NCI-H2081 treated with DMSO at 0.1 percent for 48 hours (cell line): ENCODE data around the gene FLRT2.

ENCODE experiments used
- DNase-seq: peaks from one replicate; lab custom pipeline; 2025; lab: John Stamatoyannopoulos, UW

The FLRT2 gene

DNA sequence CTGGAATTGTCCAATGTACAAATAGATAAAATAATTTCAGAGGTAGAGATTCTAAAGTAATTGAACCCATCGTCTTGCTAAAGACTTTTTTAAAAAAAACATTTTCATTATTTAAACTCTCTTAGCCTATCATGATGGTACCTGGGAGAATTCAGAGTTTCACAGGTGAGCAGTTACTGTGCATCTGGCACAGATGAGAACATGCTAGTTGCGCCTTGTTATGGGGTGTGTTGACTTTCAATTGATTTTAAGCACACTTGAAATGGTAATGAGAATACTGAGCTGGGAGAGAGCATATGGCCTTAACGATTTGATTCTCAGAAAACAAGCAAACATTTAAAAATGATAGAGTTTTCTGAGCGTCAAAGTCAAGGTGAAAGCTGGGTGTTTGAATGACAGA is 66.6 kb downstream of the FLRT2 start:
- no peak for DNase-seq

DNA sequence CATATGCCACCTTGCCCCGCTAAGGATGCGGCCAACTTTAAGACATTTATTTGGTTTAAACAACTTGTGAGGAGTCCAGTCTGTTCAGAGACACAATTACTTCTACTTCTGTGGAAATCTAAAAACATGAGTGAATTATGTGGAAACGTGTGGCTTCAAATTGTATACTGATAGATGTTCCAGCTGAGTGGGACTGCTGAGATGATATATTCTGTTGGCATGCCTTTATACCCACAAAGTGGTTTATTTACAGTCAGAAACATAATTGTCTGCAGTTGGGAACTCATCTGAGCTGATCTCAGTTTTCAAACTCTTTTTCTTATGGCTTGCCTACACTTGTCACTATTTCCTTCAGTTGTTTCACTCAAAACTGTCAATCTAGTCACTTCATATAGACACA is 67.8 kb downstream of the FLRT2 start:
- DNase-seq, result no peak

DNA sequence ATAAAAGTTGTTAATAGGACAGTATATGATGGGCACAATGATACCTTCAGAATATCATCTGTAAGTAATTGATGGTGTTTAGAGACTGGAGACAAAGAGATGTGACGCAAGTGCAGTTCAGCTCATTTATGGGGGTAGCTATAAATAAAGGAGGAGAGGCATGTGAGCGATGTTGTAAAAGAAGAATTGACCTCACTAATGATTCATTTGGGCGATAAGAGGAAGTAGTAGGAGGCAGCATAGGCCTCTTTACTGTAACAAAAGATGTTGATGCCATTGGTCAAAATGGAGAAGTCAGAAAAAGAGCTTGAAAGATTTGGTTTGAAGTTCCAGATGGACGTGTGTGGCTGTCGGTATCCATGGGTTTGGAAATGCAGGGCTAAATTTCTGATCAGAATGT is 70.0 kb downstream of the FLRT2 start:
- DNase-seq, result no peak

DNA sequence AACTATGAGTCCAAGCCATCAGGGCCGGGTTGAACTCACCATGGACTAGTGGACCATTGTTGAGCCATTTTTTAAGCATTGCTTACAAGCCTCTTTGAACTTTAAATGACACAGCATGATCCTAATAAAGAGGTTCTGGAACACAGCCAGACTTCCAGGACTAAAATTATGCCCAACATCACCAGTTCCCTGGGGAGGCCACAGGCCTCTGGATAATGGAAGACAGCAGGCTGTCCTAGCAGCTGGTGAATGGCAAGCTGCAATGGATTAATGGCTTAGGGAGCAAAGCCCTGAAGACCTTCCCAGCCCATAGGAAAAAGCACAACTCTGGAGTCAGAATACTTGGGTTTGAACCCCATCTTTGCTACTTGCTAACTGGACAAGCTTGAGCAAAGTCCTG is 71.3 kb downstream of the FLRT2 start:
- DNase-seq, result no peak

DNA sequence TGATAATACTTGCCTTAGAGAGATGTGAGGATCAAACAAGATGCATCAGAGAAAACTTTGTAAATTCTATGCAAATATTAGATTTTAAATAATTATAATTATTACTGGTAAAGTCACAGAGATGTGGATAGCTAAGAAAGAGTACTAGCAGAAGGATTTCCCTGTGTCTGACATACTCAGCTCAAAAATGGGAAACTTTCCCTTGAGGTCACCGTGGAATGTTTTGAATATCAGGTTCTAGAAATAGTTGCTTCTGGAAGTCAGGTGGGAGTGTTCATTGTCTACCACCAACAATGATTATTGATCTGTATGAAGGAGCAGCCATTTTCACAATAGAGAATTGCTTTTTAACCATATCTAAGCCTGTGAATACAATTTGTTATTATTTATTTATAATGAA is 71.7 kb downstream of the FLRT2 start:
- DNase-seq, result no peak

DNA sequence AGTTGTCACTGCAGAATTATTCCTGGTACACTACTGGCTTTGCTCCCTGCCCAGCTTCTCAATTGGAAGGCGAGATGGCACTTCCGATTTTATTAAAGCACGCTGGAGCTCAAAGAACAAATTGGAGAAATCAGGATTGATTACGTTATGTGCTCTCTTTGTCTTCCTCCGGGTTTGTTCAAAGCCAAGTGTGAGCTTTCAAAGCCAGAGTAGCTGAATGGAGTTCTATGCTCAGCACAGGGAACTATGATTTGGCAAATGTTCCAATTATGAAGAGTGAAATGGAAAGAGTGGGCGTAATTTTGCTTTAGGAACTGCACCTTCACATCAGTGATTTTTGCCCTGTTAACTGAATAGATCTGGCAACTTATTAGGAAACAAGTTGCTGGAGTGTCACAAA is 72.4 kb downstream of the FLRT2 start:
- DNase-seq, result no peak

DNA sequence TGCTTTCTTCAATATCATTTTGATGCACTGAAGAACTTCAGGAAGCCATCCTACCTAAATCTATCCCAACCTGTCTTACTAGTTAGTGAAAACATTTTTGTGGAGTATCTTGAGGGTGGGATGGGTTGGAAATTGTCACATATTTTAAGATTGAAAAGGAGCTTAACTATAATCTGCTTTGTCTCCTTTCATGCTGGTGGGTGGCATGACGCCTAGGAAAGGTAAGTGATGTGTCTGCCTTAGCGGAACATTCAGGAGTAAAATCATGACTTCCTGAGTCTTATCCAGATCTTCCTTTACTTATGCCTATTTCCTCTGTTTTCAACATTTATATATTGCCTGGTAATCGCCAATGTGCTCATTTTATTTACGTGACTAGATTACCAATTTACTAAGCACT is 74.1 kb downstream of the FLRT2 start:
- DNase-seq, result no peak

DNA sequence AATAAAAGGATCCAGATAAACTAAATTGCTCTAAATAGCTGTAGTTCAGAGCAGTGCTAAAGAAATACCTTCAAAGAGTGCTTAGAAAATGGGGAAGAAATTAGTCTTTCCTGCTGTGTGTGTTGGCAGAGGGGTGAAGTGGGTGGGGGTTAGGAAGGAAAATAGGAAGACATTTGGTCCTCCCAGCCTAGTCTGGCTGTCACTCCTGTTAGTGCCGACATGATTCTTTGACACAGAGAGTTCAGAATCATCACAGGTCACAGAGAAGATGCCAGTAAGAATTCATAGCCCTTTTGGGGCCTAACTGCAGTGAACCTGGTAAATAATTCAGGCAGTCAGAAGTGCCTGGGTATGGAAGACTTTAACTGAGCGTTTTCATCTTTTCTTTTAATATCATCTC is 74.8 kb downstream of the FLRT2 start:
- no peak for DNase-seq

DNA sequence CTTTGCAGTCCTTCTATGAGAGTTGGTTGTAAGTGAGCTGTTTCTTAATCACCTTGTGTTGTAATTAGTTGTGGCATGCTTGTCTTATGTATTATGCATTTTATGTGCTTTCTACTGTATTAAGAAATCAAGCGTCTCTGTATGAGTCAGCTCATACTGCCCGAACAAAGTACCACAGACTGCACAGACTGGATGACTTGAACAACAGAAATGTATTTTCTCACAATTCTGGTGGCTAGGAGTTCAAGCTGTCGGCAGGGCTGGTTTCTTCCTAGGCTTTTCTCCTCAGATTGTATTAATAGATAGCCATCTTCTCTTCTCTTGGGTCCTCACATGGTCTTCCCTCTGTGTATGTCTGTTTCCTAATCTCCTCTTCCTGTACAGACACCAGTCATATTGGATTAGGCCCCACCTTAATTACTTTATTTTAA is 77.7 kb downstream of the FLRT2 start:
- no peak for DNase-seq

DNA sequence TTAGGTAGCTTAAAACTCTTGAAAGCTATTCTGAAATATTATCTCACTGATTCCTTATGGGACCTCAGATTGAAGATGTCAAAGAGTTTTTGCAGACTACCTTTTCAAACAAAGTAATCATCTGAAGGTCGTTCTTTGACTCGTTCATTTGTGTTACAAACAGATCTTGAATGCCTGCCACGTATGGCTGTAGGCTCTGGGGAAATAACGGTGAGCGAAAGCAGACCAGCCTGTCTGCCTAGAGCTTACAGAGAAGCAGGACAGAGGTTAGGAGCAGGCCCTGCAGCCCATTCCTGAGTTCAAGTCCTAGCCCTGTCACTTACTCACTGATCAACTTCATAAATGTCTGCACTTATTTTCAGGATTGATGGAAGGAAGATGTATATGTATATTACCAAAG is 83.6 kb downstream of the FLRT2 start:
- no peak for DNase-seq

DNA sequence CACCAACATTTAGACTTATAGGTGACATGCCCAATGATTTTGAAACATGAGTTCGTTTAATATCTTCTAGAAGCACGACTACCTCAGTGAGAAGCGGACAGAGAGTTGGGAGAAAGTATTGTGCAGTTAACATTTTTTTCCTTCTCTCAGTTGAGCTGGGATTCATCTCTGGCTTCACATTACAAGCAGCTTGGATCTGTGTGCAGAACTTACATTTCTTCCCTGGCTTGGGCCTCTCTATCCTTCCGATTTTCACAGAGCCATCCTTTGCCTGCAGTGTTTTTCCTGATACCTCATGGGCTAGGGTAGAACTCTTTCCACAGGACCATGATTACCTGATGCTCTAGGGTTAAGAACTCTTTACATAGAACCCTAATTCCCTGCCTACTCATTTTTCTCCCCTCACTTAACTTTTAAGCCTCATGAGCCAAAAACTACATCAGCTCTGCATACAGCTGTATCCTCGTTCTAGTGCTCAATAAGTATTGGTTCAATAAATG is 86.5 kb downstream of the FLRT2 start:
- DNase-seq, result no peak

DNA sequence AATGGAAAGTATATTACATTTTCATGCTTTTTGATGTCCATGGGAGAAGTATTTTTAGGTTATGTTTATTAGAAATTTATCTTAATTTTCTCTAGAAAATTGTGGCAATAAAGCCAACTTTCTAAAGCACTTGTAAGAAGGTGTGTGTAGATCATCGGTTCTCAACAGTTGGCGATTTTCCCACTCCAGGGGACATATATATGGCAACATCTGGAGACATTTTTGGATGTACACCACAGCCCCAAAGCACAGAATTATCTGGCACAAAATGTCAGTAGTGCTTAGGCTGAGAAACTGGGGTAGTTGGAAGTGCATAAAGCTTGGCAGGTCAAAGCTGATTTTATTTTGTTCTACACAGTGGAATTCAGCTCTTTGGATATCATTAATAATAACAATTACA is 86.9 kb downstream of the FLRT2 start:
- DNase-seq, result no peak

DNA sequence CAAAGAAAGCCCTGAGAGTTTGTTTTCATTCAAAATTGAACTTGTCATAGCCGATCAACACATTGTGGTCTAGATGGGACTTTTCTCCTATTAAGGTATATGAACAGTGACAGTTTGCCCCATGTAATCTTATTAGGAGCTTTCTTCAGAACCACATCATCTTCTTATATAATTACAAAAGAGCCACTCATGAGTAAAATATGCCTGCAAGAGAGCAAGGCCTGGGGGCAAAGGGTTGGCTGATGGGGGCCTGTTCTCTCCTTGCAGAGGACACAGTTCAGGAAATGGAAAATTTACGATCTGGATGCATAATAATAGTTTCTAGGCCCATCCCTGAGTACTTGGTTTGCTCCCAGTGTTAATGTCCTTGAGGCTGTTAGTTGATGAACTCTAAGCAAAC is 87.8 kb downstream of the FLRT2 start:
- no peak for DNase-seq

DNA sequence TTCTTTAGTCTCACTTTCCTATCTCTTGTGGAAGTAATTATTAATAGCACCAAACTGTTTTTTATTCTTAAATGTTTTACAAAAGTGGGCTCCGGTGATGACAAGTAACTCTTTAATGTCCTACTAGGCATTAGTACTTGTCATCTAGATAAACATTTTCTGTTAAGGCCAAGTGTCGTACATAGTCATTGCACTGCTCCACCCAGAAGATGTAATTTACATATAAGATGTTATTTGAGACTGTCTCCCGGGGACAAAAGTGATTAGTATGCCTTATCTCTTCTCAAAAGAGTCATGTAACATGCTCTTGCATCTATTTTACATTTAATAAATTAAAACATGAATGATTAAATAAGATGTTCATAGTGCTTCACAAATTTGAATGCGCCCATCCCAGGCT is 88.4 kb downstream of the FLRT2 start:
- DNase-seq, result no peak

DNA sequence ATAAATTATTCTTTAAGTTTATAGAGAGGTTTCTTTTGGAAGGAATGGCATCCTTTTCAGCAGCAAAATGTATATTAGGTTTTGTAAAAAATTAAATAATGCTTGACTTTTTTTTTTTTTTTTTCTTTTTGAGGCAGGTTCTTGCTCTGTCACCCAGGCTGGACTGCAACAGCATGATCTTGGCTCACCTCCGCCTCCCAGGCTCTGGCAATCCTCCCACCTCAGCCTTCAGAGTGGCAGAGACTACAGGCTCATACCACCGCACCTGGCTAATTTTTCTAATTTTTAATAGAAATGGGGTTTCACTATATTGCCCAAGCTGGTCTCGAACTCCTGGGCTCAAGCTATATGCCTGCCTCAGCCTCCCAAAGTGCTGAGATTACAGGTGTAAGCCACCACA is 89.0 kb downstream of the FLRT2 start:
- DNase-seq, result no peak

DNA sequence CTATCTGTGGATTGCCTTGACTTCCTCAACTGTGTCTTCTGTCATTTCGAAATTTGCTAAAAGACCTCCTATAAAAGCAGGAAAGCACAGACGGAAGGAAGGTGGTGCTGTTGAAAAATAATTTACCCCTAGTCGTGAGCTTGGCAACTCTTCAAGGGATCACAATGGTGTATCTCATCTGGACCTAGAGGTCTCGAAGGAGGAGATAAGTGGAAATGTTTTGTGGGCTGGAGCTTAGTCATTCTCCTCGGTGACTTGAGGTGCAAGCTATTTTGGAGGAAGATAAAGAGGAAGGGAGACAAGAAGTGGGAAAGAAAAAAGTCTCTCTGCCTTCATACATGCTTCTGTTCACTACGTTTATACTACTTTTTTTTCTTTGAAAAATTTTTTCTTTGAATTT is 89.9 kb downstream of the FLRT2 start:
- no peak for DNase-seq

DNA sequence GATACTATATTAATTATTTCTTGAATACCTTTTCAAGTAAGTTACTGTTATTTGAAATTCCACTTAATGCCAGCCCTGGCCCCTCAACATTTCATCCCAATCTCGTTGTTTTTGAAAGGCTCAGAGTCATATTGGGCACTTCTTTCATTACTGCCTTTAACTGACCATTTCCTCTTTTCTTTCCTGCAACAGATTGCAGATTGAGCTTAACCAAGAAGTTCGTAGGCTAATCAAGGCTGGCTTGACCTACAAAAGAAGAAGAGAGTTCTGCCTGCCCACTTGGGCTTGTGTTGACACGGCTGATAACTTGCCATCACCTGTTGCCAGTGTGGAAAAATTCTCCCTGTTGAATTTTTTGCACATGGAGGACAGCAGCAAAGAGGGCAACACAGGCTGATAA is 91.0 kb downstream of the FLRT2 start:
- DNase-seq, result no peak

DNA sequence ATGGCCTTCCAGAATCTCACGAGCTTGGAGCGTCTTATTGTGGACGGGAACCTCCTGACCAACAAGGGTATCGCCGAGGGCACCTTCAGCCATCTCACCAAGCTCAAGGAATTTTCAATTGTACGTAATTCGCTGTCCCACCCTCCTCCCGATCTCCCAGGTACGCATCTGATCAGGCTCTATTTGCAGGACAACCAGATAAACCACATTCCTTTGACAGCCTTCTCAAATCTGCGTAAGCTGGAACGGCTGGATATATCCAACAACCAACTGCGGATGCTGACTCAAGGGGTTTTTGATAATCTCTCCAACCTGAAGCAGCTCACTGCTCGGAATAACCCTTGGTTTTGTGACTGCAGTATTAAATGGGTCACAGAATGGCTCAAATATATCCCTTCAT is 92.2 kb downstream of the FLRT2 start:
- DNase-seq, result no peak

DNA sequence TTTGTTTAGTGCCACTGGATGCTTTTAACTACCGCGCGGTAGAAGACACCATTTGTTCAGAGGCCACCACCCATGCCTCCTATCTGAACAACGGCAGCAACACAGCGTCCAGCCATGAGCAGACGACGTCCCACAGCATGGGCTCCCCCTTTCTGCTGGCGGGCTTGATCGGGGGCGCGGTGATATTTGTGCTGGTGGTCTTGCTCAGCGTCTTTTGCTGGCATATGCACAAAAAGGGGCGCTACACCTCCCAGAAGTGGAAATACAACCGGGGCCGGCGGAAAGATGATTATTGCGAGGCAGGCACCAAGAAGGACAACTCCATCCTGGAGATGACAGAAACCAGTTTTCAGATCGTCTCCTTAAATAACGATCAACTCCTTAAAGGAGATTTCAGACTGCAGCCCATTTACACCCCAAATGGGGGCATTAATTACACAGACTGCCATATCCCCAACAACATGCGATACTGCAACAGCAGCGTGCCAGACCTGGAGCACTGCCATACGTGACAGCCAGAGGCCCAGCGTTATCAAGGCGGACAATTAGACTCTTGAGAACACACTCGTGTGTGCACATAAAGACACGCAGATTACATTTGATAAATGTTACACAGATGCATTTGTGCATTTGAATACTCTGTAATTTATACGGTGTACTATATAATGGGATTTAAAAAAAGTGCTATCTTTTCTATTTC is 93.2 kb downstream of the FLRT2 start:
- DNase-seq, result no peak

DNA sequence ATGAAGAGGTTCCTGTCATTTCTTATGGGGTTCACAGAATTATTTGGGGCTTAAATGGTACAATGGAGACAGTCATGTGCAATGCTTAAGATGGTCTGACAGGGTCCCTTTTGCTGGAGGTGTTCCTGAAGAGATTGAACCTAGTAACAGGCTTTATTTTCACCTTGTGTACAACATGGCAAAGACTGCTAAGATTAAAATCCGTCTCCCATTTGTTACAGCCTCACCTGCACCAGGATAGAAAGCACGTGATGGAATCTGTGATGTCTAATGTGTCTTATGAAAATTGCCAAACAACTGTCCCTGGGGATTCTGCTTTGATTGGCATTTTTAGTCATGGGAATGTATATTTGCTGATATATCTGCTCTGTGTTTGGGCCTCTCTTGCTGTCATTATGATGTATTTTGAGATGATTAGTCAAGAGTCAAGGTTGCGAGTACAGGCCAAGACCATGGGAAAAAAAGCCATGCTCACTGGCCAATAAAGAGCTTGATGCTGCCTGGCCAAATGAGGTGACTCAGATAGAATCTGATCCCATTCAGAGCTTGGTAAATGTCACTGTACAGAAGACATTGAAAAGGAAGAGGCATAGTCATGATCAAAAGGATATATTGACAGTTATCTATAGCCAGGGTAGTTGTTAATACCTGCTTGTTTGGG is 96.1 kb downstream of the FLRT2 start:
- DNase-seq, result no peak

DNA sequence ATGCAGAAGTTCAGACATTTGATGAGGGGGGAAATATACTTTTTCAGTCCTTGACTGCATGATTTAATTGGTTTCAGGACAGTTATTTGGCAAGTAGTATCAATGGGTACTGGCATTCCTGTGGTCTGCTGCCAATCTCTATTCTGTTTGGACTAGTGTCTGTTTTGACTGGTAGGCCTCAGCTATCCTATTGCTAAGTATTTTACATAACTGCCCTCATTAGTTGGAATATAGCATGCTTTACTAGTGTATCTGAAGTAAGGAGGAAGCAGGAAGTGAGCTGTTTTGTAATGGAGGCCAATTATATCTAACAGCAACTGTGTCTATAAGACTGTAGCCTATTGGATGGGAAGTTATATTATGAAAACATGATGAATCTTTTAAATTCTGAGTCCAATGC is 104.3 kb downstream of the FLRT2 start:
- no peak for DNase-seq

DNA sequence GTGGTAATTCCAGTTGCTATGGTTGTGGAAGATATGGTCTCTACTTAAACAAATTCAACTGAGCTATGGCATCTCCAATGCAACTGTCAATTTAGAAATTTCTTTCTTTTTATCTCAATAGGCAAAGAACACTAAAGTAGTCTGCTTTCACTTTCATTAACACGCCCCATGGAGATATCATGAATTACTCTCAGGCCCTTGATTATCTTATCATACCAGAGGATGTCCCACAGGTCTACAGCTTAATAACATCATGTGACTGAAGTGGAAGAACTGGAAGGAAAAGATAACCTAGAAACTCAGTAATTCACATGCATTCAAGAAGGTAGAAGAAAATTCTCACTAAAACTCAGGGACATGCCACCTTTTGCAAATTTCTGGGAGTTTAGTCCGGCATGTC is 114.3 kb downstream of the FLRT2 start:
- DNase-seq, result no peak

DNA sequence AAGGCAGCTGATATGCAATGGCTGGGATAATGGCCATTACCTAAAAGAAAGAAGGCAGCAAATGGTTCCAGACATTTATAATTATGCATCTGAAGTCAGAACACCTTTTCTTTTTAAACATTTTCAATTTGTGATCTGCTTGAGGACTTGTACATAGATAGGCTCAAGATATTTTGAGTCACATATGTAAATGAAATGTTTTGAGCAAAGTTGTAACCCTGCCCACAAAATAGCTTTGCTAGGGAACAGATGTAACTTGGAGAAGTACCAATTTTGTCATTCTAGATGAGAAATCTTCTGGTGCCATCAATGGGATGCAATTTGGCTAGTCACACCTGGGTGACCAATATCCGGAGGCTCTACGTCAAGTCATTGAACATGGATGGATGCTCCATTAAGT is 123.1 kb downstream of the FLRT2 start:
- no peak for DNase-seq
